Transverse colon (tissue), 4 donors: Measurements from ENCODE around the gene YWHAG. TPM values are rescaled to one million over a fixed set of nuclear protein-coding genes. Genes with fewer than 3 reads are reported as not detected.

Experiments
- DNase-seq: peaks from one replicate; pipeline ENCODE4 v3.0.0-alpha.2; 2019
- H3K27ac ChIP-seq, 4 donors: fragments of 200-600 bp; sonication (generic); 2 replicates each; pipeline ENCODE4 v1.5.1; 2016 to 2018; ENCODE audit warnings: inconsistent platforms in 4 of 4
- H3K27me3 ChIP-seq: fragments of 200-600 bp; sonication (generic); 2 replicates; pipeline ENCODE4 v1.5.1; 2017; ENCODE audit warnings: inconsistent platforms
- H3K36me3 ChIP-seq, 4 donors: fragments of 200-600 bp; sonication (generic); 2 replicates each; pipeline ENCODE4 v1.5.1; 2017 to 2019; ENCODE audit warnings: inconsistent platforms in 4 of 4
- H3K4me1 ChIP-seq, 4 donors: fragments of 200-600 bp; sonication (generic); 2 replicates each; pipeline ENCODE4 v1.5.1; 2017 to 2020; ENCODE audit warnings: inconsistent platforms in 4 of 4
- H3K4me3 ChIP-seq, 4 donors: fragments of 200-600 bp; sonication (generic); 1 replicate in 1 of 4; 2 replicates in 3 of 4; pipeline versions ENCODE4 v1.5.1 to v1.6.1; 2017 to 2019; ENCODE audit warnings: inconsistent platforms in 4 of 4
- H3K9me3 ChIP-seq, 2 donors: fragments of 200-600 bp; sonication (generic); 2 replicates each; pipeline ENCODE4 v1.5.1; 2017 to 2019; ENCODE audit warnings: inconsistent platforms in 2 of 2
- CTCF ChIP-seq, 5 experiments: fragments of 200-600 bp in 3 of 5; fragments of 450-650 bp in 2 of 5; sonication (generic) in 3 of 5; IDR thresholded peaks; 1 replicate in 2 of 5; 2 replicates in 3 of 5; pipeline ENCODE4 v1.5.1; 2016 to 2017; ENCODE audit warnings: antibody characterized with exemption in 5 of 5, inconsistent platforms in 3 of 5, mild to moderate bottlenecking in 2 of 5, moderate library complexity in 1 of 5
- EP300 ChIP-seq: sonication (generic); formaldehyde crosslinking; IDR thresholded peaks from one replicate; pipeline ENCODE4 v1.6.1; 2017; ENCODE audit warnings: antibody characterized with exemption, low read depth
- POLR2A ChIP-seq: fragments of 450-650 bp; IDR thresholded peaks from one replicate; pipeline ENCODE4 v1.6.1; 2016; ENCODE audit warnings: antibody characterized with exemption, mild to moderate bottlenecking, moderate library complexity
- POLR2AphosphoS5 ChIP-seq, 3 donors: sonication (generic); formaldehyde crosslinking; IDR thresholded peaks; one replicate each; pipeline ENCODE4 v1.6.1; 2016; ENCODE audit warnings: antibody characterized with exemption in 3 of 3
- whole genome bisulfite sequencing, 2 donors: methylation state at CpG; one replicate each; pipeline ENCODE4 v1.1.5; 2018; ENCODE audit warnings: low coverage in 1 of 2; 5-methylcytosine and 5-hydroxymethylcytosine counted together
- in situ Hi-C, 4 donors: fragments of 200-750 bp; cut with MboI; loops; one replicate each; pipeline versions ENCODE4 v1.15.0 to v1.15.1; 2017; ENCODE audit warnings: low sequenced_read_pairs in 3 of 4, low pct_ligation_motif_present in 1 of 4, low pct_unique_long_range_greater_than_20kb in 1 of 4
- intact Hi-C: fragments of 100-400 bp; cut with DNase I; formaldehyde crosslinking; loops from one replicate; pipeline ENCODE4 v1.15.1; 2023; ENCODE audit warnings: low total_unique reads
- total RNA-seq, 4 donors: library from RNA; depleted of rRNA; stranded (reverse); fragments of >200 nt; gene quantifications; one replicate each; pipeline ENCODE4 v1.1.0, GENCODE V29; 2016

The YWHAG gene
- total RNA-seq, 4 donors from 2014 or later, result 35.9 to 71.6 (median 48.2) TPM

GRCh38 chr7:76342222-76342621 lies 16.6 kb downstream of the YWHAG start:
- in situ Hi-C loops (no loop called here), intact Hi-C loops (no loop called here)
- no peak for DNase-seq
- Histone ChIP-seq H3K4me3 (no peak overlapping the region), H3K27ac (no peak overlapping the region), H3K9me3 (no peaks in the 10 kb centered on the region), H3K27me3 (no peaks in the 10 kb centered on the region), H3K4me1 (peaks cover 0 to 50% (median 22%) of the 10 kb centered on the region in 4 donors), H3K36me3 (peaks cover 0 to 4% (median under 1%) of the 10 kb centered on the region in 4 donors)
- 95 to 100% methylated on average over 2 to 5 of the region's 5 CpGs for WGBS, 2 donors
- TF ChIP-seq EP300 (no peak), CTCF (IDR thresholded peaks at IDR 0.05) (no peak), POLR2A (no peak), POLR2AphosphoS5 (IDR thresholded peaks at IDR 0.05) (no peak)

- H3K36me3 ChIP-seq, result no peaks in the 10 kb centered on the region
- H3K4me1 ChIP-seq, result peaks cover 0 to 35% (median 10%) of the 10 kb centered on the region in 4 donors
- no peak for TF ChIP-seq EP300
- TF ChIP-seq POLR2A, result no peak
- no peak overlapping the region for H3K27ac ChIP-seq
- H3K4me3 ChIP-seq, result no peak overlapping the region
- no peak for DNase-seq
- 90% methylated on average over 3 of the region's 3 CpGs; no CpG with 5 or more reads in 1 of the 2 donors for WGBS, 2 donors
- intact Hi-C loops (no loop called here), in situ Hi-C loops (no loop called here)
- no peaks in the 10 kb centered on the region for H3K9me3 ChIP-seq
- H3K27me3 ChIP-seq, result no peaks in the 10 kb centered on the region
These were observed 18.1 kb downstream of the YWHAG start for GRCh38 chr7:76340617-76341131.

GRCh38 chr7:76338298-76339084 lies 20.3 kb downstream of the YWHAG start:
- TF ChIP-seq POLR2AphosphoS5 (IDR thresholded peaks at IDR 0.05), result no peak
- no peak for TF ChIP-seq POLR2A
- no peak for TF ChIP-seq EP300
- TF ChIP-seq CTCF (IDR thresholded peaks at IDR 0.05), result no peak
- intact Hi-C loops, result no loop called here

GRCh38 chr7:76337147-76337546 lies 21.6 kb downstream of the YWHAG start:
- intact Hi-C loops, result no loop called here
- no peaks in the 10 kb centered on the region for H3K27me3 ChIP-seq
- no peaks in the 10 kb centered on the region for H3K36me3 ChIP-seq
- TF ChIP-seq EP300, result no peak
- TF ChIP-seq POLR2A, result no peak
- no peak for TF ChIP-seq CTCF (IDR thresholded peaks at IDR 0.05)
- no peak for TF ChIP-seq POLR2AphosphoS5 (IDR thresholded peaks at IDR 0.05)
- H3K4me3 ChIP-seq, result no peak overlapping the region
- H3K4me1 ChIP-seq, result peaks cover 6 to 62% (median 20%) of the 10 kb centered on the region in 4 donors
- DNase-seq, result no peak
- no peaks in the 10 kb centered on the region for H3K9me3 ChIP-seq
- in situ Hi-C loops, result no loop called here
- 90 to 100% methylated on average over 1 to 6 of the region's 6 CpGs for WGBS, 2 donors
- H3K27ac ChIP-seq, result no peak overlapping the region

More at GRCh38 chr7:76338298-76339084, 20.3 kb downstream of the YWHAG start:
- Histone ChIP-seq H3K4me1 (peaks cover 5 to 49% (median 14%) of the 10 kb centered on the region in 4 donors), H3K4me3 (no peak overlapping the region), H3K27me3 (no peaks in the 10 kb centered on the region), H3K36me3 (no peaks in the 10 kb centered on the region), H3K27ac (no peak overlapping the region), H3K9me3 (no peaks in the 10 kb centered on the region)
- WGBS, 2 donors, result 73 to 81% methylated on average over 7 to 9 of the region's 9 CpGs
- in situ Hi-C loops, result no loop called here
- no peak for DNase-seq
